ENCODE results near the gene RUNX1. TPM values are rescaled to one million over a fixed set of nuclear protein-coding genes. Genes with fewer than 3 reads are reported as not detected.

Gene RUNX1
- total and polyA plus RNA-seq, 2 of the 13 experiments (the other 11 are each of a cell fraction or from before 2014, with no cell fraction given) = 5.4 to 6.4 TPM

GRCh38 chr21:34912022-34912945 is 136.8 kb downstream of the RUNX1 start:
- ChIA-PET CTCF (ENCODE audit: low intra/inter-chr PET ratio, low total read pairs) (no interaction called here), POLR2A (no interaction called here)
- intact Hi-C loops (cut with micrococcal nuclease; ENCODE audit: unreplicated experiment) (no loop called here), in situ Hi-C loops (cut with HindIII; ENCODE audit: extremely low pct_ligation_motif_present, low pct_unique_long_range_greater_than_20kb) (no loop called here)
- Histone ChIP-seq H3K27ac (ENCODE audit: extremely low read length, insufficient read depth, low read length) (no peak overlapping the region), H3K4me3 (replicated peaks in 1 of 3; ENCODE audit: insufficient read depth in 1 of 3, low read depth in 2 of 3, low read length in 3 of 3) (no peak overlapping the region), H3K4me1 (ENCODE audit: insufficient read depth, low read length) (peaks cover 41% of the 10 kb centered on the region), H3K36me3 (replicated peaks in 1 of 2; ENCODE audit: control insufficient read depth in 1 of 2, insufficient read depth in 2 of 2, low read length in 2 of 2) (no peaks in the 10 kb centered on the region), H3K4me2 (ENCODE audit: low read depth, low read length) (no peak overlapping the region), H3K79me2 (ENCODE audit: insufficient read depth, low read length) (no peaks in the 10 kb centered on the region), H3K27me3 (ENCODE audit: control insufficient read depth in 1 of 2, insufficient read depth in 2 of 2, low read length in 2 of 2) (no peaks in the 10 kb centered on the region), H4K20me1 (ENCODE audit: insufficient read depth, low read length) (no peaks in the 10 kb centered on the region), H3K9ac (ENCODE audit: insufficient read depth, low read depth, low read length) (no peak overlapping the region), H2AFZ (ENCODE audit: low read length) (no peak overlapping the region), H3K9me3 (ENCODE audit: low read length) (no peaks in the 10 kb centered on the region)
- TF ChIP-seq STAG1 (CRISPR knock-in tag; IDR thresholded peaks at IDR 0.05) = peak; percentile 25; the same call in 1 of the 2 replicates
- no peak for TF ChIP-seq SP5 (CRISPR knock-in tag; IDR thresholded peaks at IDR 0.05; ENCODE audit: borderline replicate concordance, low read depth)
- DNase-seq (ENCODE audit: low spot score) (no peak), ATAC-seq (no peak), FAIRE-seq (no peak)
- no TSS peak for BruUV-seq (replicated peaks)
- WGBS (ENCODE audit: low lambda C conversion rate) = 86% methylated on average over 11 of the region's 11 CpGs

GRCh38 chr21:34911360-34911759 is 137.7 kb downstream of the RUNX1 start:
- WGBS (ENCODE audit: low lambda C conversion rate) = 87% methylated on average over 2 of the region's 2 CpGs
- FAIRE-seq = no peak
- intact Hi-C loops (cut with micrococcal nuclease; ENCODE audit: unreplicated experiment) (loop anchor here (2.0 kb wide), 1 partner anchor 111 kb away; no protein-coding TSS in a partner anchor), in situ Hi-C loops (cut with HindIII; ENCODE audit: extremely low pct_ligation_motif_present, low pct_unique_long_range_greater_than_20kb) (no loop called here)
- Histone ChIP-seq H3K36me3 (replicated peaks in 1 of 2; ENCODE audit: control insufficient read depth in 1 of 2, insufficient read depth in 2 of 2, low read length in 2 of 2) (no peaks in the 10 kb centered on the region), H3K4me2 (ENCODE audit: low read depth, low read length) (no peak overlapping the region), H3K79me2 (ENCODE audit: insufficient read depth, low read length) (no peaks in the 10 kb centered on the region), H3K27ac (ENCODE audit: extremely low read length, insufficient read depth, low read length) (no peak overlapping the region), H3K4me3 (replicated peaks in 1 of 3; ENCODE audit: insufficient read depth in 1 of 3, low read depth in 2 of 3, low read length in 3 of 3) (no peak overlapping the region), H4K20me1 (ENCODE audit: insufficient read depth, low read length) (no peaks in the 10 kb centered on the region), H3K4me1 (ENCODE audit: insufficient read depth, low read length) (peaks cover 45% of the 10 kb centered on the region), H2AFZ (ENCODE audit: low read length) (no peak overlapping the region), H3K27me3 (ENCODE audit: control insufficient read depth in 1 of 2, insufficient read depth in 2 of 2, low read length in 2 of 2) (no peaks in the 10 kb centered on the region), H3K9me3 (ENCODE audit: low read length) (no peaks in the 10 kb centered on the region), H3K9ac (ENCODE audit: insufficient read depth, low read depth, low read length) (no peak overlapping the region)
- BruUV-seq (replicated peaks) = no TSS peak
- DNase-seq (ENCODE audit: low spot score) = no peak
- ChIA-PET POLR2A (no interaction called here), CTCF (ENCODE audit: low intra/inter-chr PET ratio, low total read pairs) (no interaction called here)
- ATAC-seq = no peak
- TF ChIP-seq ZNF12 (CRISPR knock-in tag; IDR thresholded peaks at IDR 0.05) (no peak), PHF5A (CRISPR knock-in tag; IDR thresholded peaks at IDR 0.05; ENCODE audit: low read depth, unreplicated experiment) (no peak), NFYC (CRISPR knock-in tag; IDR thresholded peaks at IDR 0.05) (no peak), ZNF280D (CRISPR knock-in tag; IDR thresholded peaks at IDR 0.05) (no peak), CREB3 (CRISPR knock-in tag; IDR thresholded peaks at IDR 0.05) (no peak), MTF2 (CRISPR knock-in tag; IDR thresholded peaks at IDR 0.05; ENCODE audit: borderline replicate concordance) (no peak), PITX1 (CRISPR knock-in tag; IDR thresholded peaks at IDR 0.05) (no peak), EEA1 (CRISPR knock-in tag; IDR thresholded peaks at IDR 0.05; ENCODE audit: borderline replicate concordance) (no peak), U2AF2 (IDR thresholded peaks at IDR 0.05; ENCODE audit: low read depth, low read length) (no peak)

Measured in HepG2 (cell line).